GM23338 (cell line): ENCODE measurements around the gene OR10K1. TPM values are rescaled to one million over a fixed set of nuclear protein-coding genes. Genes with fewer than 3 reads are reported as not detected.

Source experiments
- ATAC-seq: fragments of 200-7000 bp; cut with Tn5 transposase; 3 replicates; pipeline ENCODE4 v1.9.1; 2020
- DNase-seq: peaks from one replicate; pipeline ENCODE4 v3.0.0-alpha.2; 2015; ENCODE audit warnings: low spot score
- H2AFZ ChIP-seq: fragments of 200-600 bp; sonication (generic); 2 replicates; pipeline ENCODE4 v1.8.0; 2016; ENCODE audit warnings: antibody characterized with exemption, mild to moderate bottlenecking, moderate library complexity
- H3F3A ChIP-seq: fragments of 200-600 bp; sonication (generic); replicated peaks from 2 replicates; pipeline ENCODE4 v1.8.0; 2017; ENCODE audit warnings: antibody characterized with exemption, mixed run types, low read depth
- H3K27ac ChIP-seq: fragments of 200-600 bp; sonication (generic); 2 replicates; pipeline ENCODE4 v1.6.1; 2016; ENCODE audit warnings: low read depth
- H3K27me3 ChIP-seq: fragments of 200-600 bp; sonication (generic); 2 replicates; pipeline ENCODE4 v1.8.0; 2016; ENCODE audit warnings: mild to moderate bottlenecking, mixed run types, moderate library complexity; ENCODE audit not compliant: insufficient read depth
- H3K36me3 ChIP-seq: fragments of 200-600 bp; sonication (generic); 2 replicates; pipeline ENCODE4 v1.8.0; 2016; ENCODE audit warnings: mild to moderate bottlenecking; ENCODE audit not compliant: insufficient read depth
- H3K4me1 ChIP-seq: fragments of 200-600 bp; sonication (generic); 2 replicates; pipeline ENCODE4 v1.8.0; 2016; ENCODE audit warnings: mild to moderate bottlenecking, moderate library complexity; ENCODE audit not compliant: insufficient read depth
- H3K4me2 ChIP-seq: fragments of 200-600 bp; sonication (generic); 2 replicates; pipeline ENCODE4 v1.7.1; 2017; ENCODE audit warnings: mixed run types
- H3K4me3 ChIP-seq: fragments of 200-600 bp; sonication (generic); 2 replicates; pipeline ENCODE4 v1.6.1; 2016; ENCODE audit warnings: mixed run types
- H3K79me2 ChIP-seq: fragments of 200-600 bp; sonication (generic); replicated peaks from 2 replicates; pipeline ENCODE4 v1.8.0; 2017; ENCODE audit warnings: mild to moderate bottlenecking; ENCODE audit not compliant: insufficient read depth
- H3K9me2 ChIP-seq: fragments of 200-600 bp; sonication (generic); 2 replicates; pipeline ENCODE4 v1.8.0; 2017; ENCODE audit not compliant: insufficient read depth
- H4K20me1 ChIP-seq: fragments of 200-600 bp; sonication (generic); replicated peaks from 2 replicates; pipeline ENCODE4 v1.8.0; 2017; ENCODE audit warnings: mild to moderate bottlenecking; ENCODE audit not compliant: insufficient read depth
- H3K27ac Mint-ChIP-seq: 2 replicates; pipeline ENCODE4 v1.8.0; 2020; ENCODE audit warnings: inconsistent platforms, mild to moderate bottlenecking, moderate library complexity, mixed read lengths
- H3K27me3 Mint-ChIP-seq: 3 replicates; pipeline ENCODE4 v1.8.0; 2022; ENCODE audit warnings: low read depth, mild to moderate bottlenecking, moderate library complexity, mixed read lengths, inconsistent platforms; ENCODE audit not compliant: insufficient read depth, poor library complexity
- H3K36me3 Mint-ChIP-seq: 3 replicates; pipeline ENCODE4 v1.8.0; 2021; ENCODE audit warnings: low read depth, mild to moderate bottlenecking, inconsistent platforms, moderate library complexity, mixed read lengths
- H3K4me1 Mint-ChIP-seq: 3 replicates; pipeline ENCODE4 v1.8.0; 2020; ENCODE audit warnings: mild to moderate bottlenecking, inconsistent platforms, mixed read lengths
- H3K4me3 Mint-ChIP-seq: 3 replicates; pipeline ENCODE4 v1.8.0; 2021; ENCODE audit warnings: moderate library complexity, mild to moderate bottlenecking, inconsistent platforms, mixed read lengths
- H3K9me3 Mint-ChIP-seq: 3 replicates; pipeline ENCODE4 v1.8.0; 2020; ENCODE audit warnings: moderate library complexity, mild to moderate bottlenecking, inconsistent platforms, mixed read lengths
- ETS1 ChIP-seq: IDR thresholded peaks from 2 replicates; pipeline ENCODE4 v1.6.1; 2016; ENCODE audit warnings: antibody characterized with exemption
- JUNB ChIP-seq: IDR thresholded peaks from one replicate; pipeline ENCODE4 v1.6.1; 2016; ENCODE audit warnings: antibody characterized with exemption; ENCODE audit not compliant: unreplicated experiment
- POLR2AphosphoS5 ChIP-seq: IDR thresholded peaks from 2 replicates; pipeline ENCODE4 v1.6.1; 2016; ENCODE audit warnings: antibody characterized with exemption, low read depth
- REST ChIP-seq: IDR thresholded peaks from one replicate; pipeline ENCODE4 v1.6.1; 2018; ENCODE audit warnings: antibody characterized with exemption; ENCODE audit not compliant: unreplicated experiment
- ZNF114 ChIP-seq: fragments of 250-450 bp; sonication (Bioruptor Pico); IDR thresholded peaks from 2 replicates; pipeline ENCODE4 v1.5.0; 2020; ENCODE audit warnings: mild to moderate bottlenecking, moderate library complexity
- ZNF331 ChIP-seq: fragments of 250-450 bp; sonication (Bioruptor Pico); IDR thresholded peaks from 2 replicates; pipeline ENCODE4 v1.5.0; 2020; ENCODE audit warnings: low read depth, mild to moderate bottlenecking, moderate library complexity
- ZNF462 ChIP-seq: fragments of 250-450 bp; sonication (Bioruptor Pico); IDR thresholded peaks from 2 replicates; pipeline ENCODE4 v1.5.0; 2020; ENCODE audit warnings: mild to moderate bottlenecking, moderate library complexity
- polyA plus RNA-seq: library from polyadenylated mRNA; unstranded; fragments of >200 nt; fragmentation: Nextera tagmentation; extraction: Ambion mirVana; gene quantifications from 2 replicates; pipeline ENCODE4 v1.2.1, GENCODE V29; 2016
- total RNA-seq: library from RNA; depleted of rRNA; stranded (reverse); fragments of >200 nt; shearing (Covaris generic); gene quantifications from 2 replicates; pipeline ENCODE4 v1.2.3, GENCODE V29; 2014

The OR10K1 gene
- total and polyA plus RNA-seq, 2 experiments from 2014 or later: not detected

- Mint-ChIP-seq H3K36me3 (no peaks in the 10 kb centered on the region), H3K4me1 (peaks cover 21% of the 10 kb centered on the region; the same call in 2 of the 3 replicates), H3K27me3 (no peaks in the 10 kb centered on the region), H3K4me3 (no peak overlapping the region), H3K27ac (no peak overlapping the region), H3K9me3 (no peaks in the 10 kb centered on the region; the same call in 2 of the 3 replicates)
- peaks cover 6% of the 10 kb centered on the region for H3K4me1 ChIP-seq
- H3K79me2 ChIP-seq: no peaks in the 10 kb centered on the region
- H3K4me2 ChIP-seq: no peak overlapping the region
- no peaks in the 10 kb centered on the region for H3K27me3 ChIP-seq
- H3K27ac ChIP-seq: no peak overlapping the region
- TF ChIP-seq ETS1 (no peak), ZNF331 (CRISPR knock-in tag) (no peak), ZNF462 (CRISPR knock-in tag) (no peak), JUNB (no peak), REST (no peak), POLR2AphosphoS5 (no peak), ZNF114 (CRISPR knock-in tag) (no peak)
- no peaks in the 10 kb centered on the region for H3F3A ChIP-seq
- no peak overlapping the region for H3K4me3 ChIP-seq
- no peaks in the 10 kb centered on the region for H4K20me1 ChIP-seq
- peaks cover 3% of the 10 kb centered on the region; the same call in 1 of the 2 replicates for H3K9me2 ChIP-seq
- ATAC-seq (no peak), DNase-seq (no peak)
- H2AFZ ChIP-seq: 0 out of 2 replicates have a peak overlapping the region, but pooled peaks have one; percentile 28
- no peaks in the 10 kb centered on the region for H3K36me3 ChIP-seq
Measured at GRCh38 chr1:158485455-158485854, 23.8 kb downstream of the OR10K1 start.
